GM19467 (cell line): ENCODE data around the gene PARVA.
"Not testable (repeated sequence)": the region's sequence is repeated elsewhere in the genome, so short reads cannot be mapped to it uniquely, and the experiment has no call there.

Experiments
- ATAC-seq: cut with Tn5 transposase; IDR thresholded peaks from one replicate; pipeline ENCODE4 v1.9.1; 2021; ENCODE audit warnings: mild to moderate bottlenecking, moderate library complexity; ENCODE audit not compliant: unreplicated experiment

Gene PARVA, protein sequence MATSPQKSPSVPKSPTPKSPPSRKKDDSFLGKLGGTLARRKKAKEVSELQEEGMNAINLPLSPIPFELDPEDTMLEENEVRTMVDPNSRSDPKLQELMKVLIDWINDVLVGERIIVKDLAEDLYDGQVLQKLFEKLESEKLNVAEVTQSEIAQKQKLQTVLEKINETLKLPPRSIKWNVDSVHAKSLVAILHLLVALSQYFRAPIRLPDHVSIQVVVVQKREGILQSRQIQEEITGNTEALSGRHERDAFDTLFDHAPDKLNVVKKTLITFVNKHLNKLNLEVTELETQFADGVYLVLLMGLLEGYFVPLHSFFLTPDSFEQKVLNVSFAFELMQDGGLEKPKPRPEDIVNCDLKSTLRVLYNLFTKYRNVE

DNA sequence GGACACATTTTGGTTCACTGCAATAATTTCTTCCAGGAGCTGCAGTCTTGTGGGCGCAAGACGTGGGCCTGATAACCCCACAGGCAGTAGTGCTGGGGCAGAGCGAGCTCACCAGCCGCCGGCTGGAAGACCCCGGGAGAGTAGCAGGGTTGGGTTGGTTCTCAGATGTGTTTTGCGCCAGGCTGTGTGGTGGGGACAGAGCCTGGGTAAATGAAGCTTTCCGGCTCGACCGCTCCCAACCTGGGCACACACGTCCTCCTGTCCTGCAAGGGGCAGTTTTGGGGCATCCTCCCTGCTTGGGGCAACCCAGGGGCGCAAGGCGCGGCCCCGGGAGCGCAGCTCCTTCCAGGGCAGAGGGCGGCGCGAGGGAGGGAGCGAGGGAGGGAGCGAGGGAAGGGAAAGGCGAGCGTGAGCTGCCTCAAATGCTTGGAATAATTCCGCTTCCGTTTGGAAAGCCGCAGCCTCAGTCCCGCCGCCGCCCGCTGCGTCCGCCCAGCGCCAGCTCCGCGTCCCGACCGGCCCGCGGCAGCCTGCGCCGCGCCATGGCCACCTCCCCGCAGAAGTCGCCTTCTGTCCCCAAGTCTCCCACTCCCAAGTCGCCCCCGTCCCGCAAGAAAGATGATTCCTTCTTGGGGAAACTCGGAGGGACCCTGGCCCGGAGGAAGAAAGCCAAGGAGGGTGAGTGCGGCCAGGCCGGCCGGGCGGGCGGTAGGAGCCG is at the start of gene PARVA:
Gene PARVA (plus strand): TSS at position 466 of the 718 bp plus-strand sequence. CDS start 77 bp downstream, at position 543.
- no peak for ATAC-seq

DNA sequence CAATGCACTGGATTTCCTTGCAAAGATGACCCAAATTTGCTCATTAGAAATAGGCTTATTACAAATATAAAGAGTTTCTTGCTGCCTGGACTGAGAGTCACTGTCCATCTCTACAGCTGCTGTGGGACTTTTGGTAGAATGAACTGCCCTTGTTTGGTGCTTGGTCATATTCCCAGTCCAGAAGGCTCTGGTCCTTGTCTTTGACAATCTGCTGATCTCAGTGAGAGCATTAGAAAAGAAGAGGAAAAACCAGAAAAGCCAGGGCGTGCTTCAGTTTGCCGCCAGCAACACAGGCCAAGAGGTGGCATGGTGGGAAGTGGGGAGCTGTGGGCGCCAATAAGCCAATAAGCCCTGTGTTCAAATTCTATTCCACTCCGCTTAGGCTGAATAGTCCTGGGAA is 48.2 kb upstream of the PARVA start:
- no peak for ATAC-seq

DNA sequence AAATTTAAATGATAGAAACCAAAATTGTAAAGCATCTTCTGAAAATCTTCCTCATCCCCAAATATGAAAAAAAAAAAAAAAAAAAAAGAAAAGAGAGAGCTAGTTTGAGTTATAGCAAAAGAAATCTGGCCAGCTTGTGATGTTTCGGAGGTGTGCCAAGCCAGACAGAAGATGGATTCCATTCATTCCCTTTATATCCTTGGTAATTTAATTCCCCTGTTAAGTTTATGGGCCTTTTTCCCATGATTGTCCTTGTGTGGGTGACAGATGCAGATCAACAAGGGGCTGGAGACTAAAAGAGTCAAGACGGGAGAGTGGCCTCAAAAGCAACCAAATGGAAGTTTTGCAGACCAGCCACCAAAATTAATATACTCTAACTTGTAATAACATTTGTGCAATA is 47.6 kb upstream of the PARVA start:
- no peak for ATAC-seq

DNA sequence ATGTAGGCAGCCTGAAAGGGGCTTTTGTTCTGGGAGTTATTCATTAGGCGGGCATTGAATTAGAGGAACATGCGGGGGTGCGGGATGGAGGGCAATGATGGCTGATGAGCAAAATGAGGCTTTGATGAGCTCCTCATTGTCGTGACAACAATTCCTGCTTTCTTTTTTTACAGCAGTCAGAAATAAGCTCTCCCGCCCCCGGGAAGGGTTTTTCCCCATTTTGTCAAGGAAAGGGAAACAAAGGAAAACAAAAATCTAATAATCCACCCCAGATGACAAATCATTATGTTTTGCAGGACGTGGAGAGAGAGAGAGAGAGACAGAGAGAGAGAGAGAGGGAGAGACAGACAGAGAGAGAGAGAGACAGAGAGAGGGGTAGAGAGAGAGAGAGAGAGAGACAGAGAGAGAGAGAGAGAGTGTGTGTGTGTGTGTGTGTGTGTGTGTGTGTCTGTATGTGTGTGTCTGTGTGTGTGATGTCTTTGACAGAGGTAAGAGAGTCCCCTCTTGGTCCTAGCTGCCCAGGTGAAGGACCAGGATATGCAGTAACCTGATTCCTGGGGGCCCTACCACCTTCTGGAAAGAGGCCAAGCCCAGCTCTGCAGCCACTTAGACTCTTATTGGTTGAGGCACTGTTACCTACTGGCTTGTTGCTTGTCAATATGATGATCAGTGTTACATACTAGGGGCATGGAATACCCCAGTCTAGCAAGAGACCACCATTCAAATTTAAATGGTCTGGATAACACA is 46.7 kb upstream of the PARVA start:
- no peak for ATAC-seq

DNA sequence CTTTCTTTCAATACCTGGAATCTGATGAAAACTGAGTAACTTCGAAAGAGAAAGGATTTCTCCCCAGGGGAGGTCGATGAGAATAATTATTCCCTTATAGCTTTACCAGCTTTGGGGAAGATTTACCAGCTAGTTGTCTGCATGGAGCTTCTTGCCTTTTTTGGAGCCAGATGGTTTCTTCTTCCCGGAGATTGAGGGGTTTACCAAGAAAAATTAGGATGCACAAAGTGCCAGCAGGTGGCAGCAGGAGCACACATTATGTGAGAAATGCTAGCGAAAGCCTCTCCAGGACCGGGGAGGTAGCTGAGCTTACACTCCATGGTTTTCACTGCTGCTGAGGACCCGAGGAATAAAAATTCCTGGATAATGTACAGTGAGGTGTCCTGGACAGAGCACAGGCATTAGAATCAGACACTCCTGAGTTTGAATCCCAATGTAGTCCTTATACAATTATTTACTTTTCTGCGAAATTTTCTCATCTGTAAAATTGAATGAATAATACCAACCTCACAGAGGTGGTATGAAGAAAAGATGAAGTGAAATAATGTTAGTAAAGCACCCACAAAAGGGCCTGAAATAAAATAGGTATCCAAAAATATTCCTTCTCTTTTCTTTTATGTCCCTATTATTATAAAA is 46.0 kb upstream of the PARVA start:
- no peak for ATAC-seq

DNA sequence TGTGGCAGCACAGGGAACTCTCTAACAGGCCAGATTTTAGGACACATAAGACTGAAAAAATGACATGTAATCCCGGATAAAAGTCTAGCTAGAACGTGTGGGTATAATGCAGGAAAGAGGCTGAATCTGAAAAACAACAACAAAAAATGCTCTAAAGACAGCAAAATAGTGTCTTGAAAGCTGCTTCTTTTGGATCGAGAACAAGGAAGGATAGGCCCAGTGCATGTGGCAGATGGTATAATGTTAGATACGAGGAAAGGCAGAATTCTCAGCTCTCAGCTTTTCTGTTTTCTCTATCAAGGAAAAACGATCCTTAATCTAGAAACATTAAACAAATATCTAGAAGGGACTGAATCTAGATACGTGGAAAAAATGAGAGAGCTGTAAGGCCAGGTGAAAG is 33.8 kb upstream of the PARVA start:
- no peak for ATAC-seq

DNA sequence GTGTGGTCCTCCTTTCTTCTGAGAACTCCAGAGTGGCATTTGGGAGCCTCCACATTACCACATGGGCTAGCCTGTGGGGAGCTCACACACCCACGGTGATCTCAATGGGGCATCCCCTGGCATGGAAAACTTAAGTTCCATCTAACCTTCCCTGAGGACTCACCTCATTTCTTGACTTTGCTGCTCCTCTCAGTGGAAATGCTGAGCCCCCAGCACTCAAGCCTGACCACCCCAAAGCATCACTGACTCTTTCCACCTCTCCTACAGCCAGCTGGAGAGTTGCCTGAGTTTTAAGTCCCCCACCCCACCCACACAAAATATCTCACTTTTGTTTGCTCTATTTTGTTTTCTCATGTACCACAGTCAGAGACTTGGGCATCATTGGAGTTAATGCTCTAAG is 23.8 kb upstream of the PARVA start:
- ATAC-seq, result no peak

DNA sequence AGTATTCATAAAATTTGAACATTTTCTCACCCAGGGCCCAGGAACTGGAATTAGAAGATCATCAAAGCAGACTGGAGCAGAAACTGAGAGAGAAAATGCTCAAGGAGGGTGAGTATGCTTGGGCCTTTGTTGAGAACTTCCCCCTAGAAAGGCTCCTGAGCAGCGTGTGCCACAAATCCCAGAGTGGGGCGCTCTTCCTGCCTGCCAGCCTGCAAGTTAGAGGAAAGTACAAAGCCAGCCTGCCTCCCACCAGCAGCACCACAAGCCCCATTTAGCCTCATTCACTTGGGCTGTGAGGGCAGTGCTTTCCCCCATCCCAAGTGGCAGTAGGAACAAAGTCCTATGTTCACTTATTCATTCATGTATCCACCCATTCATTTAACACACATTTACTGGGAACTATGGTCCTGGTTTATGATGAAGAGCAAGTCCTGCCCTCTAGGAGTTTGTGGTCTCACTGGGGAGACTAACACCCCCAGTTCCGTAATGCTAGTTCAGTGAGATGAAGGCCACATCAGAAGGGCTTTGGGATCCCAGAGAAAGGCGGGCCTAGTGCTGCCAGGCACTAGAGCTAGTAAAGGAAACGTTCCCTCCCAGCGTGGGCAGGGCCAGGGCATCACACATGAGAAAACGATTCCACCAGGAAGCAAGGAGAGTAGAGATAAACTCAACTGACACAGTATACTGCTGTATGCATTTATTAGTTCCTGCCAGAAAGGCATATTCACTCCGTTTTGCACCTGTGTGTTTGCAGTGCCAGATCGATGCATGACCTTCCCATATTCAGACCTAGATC is 22.4 kb upstream of the PARVA start:
- ATAC-seq, result no peak

DNA sequence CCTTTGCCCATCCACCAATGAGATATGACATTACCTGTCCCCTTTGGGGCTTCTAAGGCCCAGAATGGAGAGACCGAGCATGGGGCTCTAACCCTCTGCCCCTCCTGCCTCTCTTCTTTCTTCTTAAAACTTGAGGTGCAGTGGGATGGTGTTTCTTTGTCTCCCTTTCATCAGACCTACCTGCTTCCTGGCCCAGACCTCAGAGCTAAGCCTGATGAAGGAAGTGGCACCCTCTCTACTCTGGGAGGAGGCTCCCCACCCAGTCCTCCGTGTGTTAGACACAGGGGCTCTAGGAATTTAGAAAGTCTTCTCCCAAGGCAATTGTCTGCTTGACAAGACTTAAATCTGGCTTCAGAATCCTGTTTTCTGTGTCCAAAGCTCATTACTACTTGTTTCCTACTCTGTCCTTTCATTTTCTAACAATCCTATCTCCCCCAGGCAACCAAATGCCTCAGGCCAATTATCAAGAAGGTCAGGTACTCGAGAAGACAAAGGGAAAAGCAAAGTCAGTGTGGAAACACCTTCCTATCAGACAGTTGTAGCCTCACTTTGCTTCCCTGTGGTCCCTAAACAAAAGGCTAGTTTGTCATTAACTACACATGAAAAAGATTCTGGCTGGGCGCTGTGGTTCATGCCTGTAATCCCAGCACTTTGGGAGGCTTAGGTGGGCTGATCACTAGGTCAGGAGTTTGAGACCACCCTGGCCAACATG is 20.3 kb upstream of the PARVA start:
- no peak for ATAC-seq

DNA sequence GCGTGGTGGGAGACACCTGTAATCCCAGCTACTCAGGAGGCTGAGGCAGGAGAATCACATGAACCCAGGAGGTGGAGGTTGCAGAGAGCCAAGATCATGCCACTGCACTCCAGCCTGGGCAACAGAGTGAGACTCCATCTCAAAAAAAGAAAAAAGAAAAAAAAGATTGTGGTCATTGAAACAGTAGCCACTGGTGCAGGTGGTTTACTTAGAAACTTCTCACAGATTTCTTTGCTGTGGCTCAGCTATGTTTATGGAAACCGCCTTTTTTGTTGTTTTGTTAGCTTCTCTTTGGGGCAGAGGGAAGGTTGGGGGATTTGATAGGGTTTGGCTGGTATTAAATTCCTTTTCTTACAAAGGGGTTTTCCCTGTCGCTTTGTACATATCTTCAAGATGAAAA is 19.7 kb upstream of the PARVA start:
- not testable (repeated sequence) for ATAC-seq

DNA sequence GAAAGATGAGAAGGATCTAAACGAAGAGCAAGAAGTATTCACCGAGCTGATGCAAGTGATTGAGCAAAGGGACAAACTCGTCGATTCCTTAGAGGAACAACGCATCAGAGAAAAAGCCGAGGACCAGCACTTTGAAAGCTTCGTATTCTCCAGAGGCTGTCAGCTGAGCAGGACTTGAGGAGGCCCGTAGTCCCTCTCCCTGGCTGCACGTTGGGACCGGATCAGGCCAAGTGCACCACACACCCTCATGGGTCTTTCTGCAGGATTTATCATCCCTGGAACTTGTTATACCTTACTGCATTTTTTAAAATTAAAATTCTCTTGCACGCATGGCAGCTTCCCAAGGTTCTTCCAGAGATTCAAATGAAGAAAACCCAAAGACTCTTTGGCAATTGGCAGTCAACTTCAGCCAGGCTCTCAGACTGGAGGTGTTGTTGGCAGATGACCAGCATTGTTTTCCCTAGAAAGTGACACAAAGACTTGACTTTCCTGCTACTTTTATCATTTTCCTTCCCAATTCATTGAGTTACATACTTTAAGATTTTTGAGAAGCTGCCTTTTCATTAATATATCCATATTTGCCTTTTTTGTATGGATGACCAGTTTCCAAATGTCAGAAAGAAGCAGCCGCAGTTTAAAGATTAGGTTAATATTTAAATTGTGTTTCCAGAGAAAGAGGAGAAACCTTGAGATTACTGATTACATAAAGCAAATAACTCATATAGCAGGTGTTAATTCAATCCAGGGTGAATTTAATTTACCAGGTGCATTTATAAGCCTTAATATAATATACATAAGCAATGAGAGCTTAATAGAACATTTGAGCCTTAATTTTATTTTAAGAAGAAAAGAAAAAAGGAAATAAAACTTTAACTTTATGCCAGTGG is 18.8 kb upstream of the PARVA start:
- no peak for ATAC-seq

DNA sequence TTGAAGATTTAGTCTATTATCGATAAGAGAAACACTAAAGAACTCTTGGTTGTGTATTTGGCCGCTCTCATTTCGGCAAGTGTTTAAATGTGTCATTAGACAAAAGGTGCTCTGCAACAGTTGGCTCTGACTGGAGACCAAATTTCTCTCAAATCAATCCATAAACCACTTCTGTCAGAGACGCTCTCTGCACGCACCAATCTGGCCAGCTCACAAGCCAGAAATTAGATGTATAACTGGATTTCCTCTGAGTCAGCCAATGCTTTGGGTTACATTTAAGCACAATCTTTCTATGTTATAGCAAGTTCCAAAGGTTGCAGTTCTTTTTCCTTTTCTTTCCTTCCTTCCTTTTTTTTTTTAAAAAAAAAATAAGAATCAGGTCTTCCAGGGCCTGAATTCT is 17.6 kb upstream of the PARVA start:
- ATAC-seq, result no peak

DNA sequence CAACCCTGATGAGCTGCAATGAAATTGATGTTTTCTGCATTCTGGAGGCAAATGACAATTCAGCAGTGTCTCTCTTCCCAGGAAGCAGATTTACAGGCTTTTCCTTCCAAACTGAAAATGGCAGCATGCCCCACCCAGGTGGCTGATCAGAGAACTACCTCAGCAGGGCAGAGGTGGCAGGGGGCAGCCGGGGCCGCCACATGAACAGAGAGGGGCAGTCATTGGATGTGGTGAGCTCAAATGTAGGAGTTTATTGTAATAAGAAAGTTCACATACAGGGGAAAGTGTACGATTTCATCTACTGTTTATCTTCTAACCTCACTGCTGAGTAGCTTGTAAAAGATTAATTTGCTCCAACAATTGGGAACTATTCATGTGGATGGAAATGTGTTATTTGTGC is 15.7 kb upstream of the PARVA start:
- ATAC-seq, result no peak

DNA sequence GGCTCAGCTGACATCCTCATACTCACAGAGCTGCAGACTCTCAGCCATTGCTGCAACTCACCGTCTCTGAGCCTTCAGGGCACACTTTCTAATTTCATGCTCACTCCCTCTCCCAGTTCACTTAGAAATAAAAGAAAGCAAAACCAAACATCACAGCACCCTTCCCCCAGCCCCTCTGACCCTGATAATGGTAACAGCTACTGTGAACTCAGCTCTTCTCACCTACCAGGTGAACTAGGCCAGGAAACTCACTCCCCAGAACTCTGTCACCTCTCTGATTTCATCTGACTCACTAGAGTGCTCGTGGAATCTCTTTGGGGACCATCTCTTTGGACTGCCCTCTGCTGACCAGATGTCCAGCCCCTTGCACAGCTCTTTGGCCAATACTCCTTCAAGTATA is 14.5 kb upstream of the PARVA start:
- ATAC-seq, result no peak

DNA sequence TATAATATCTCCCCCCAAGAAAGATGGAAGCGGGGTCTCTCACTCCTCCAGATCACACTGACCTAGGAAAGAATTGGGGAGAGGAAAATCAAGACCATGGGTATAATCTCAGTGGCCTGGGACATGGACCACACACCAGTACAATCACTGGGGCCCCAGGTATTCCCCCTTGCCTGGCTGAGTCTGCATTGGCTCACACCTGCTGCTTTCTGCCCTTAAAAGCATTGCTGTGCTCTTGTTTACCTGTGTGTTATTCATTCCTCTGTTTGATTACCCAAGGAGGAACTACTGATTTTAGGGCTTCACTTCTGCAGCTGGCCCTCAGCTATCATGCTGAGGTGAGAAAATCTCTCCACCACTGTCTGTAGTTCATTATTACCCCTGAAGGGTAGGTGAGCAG is 14.0 kb upstream of the PARVA start:
- ATAC-seq, result no peak

DNA sequence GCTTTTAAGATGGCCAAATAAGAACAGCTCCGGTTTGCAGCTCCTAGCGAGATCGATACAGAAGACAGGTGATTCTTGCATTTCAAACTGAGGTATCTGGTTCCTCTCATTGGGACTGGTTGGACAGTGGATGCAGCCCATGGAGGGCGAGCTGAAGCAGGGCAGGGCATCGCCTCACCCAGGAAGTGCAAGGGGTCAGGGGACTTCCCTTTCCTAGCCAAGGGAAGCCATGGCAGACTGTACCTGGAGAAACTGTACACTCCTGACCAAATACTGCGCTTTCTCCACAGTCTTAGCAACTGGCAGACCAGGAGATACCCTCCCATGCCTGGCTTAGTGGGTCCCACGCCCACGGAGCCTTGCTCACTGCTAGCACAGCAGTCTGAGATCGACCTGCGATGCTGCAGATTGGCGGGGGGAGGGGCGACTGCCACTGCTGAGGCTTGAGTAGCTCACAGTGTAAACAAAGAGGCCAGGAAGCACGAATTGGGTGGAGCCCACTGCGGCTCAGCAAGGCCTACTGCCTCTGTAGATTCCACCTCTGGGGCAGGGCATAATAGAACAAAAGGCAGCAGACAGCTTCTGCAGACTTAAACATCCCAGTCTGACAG is 11.3 kb upstream of the PARVA start:
- not testable (repeated sequence) for ATAC-seq

DNA sequence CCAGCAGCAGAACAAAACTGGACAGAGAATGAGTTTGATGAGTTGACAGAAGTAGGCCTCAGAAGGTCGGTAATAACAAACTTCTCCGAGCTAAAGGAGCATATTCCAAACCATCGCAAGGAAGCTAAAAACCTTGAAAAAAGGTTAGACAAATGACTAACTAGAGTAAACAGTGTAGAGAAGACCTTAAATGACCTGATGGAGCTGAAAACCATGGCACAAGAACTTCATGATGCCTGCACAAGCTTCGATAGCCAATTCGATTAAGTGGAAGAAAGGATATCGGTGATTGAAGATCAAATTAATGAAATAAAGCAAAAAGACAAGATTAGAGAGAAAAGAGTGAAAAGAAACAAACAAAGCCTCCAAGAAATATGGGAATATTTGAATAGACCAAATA is 10.3 kb upstream of the PARVA start:
- ATAC-seq, result not testable (repeated sequence)

DNA sequence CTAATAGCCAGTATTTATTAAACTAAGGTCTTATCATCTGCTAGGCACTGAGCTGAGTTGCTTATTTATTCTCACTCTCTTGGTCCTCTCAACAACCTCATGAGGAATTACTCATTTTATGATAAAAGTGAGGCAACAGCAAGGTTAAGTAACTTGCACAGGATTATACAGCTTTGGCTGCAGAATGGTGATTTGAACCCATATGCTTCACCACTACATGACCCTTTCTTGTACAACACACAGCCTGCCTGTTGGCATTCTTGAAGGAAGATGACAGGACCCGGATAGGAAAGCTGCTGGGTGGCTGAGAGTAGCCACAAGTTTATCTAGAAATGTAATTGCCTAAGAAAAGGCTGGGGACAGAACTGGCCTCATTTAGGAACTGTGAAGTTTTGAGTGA is 5.3 kb upstream of the PARVA start:
- no peak for ATAC-seq
